GM13976 (cell line): ENCODE measurements around the gene ZNF101.

Experiments used
- DNase-seq: peaks from one replicate; pipeline ENCODE4 v3.0.0; 2012; ENCODE audit warnings: low spot score
- CTCF ChIP-seq: IDR thresholded peaks from 2 replicates; pipeline ENCODE4 v1.5.1; 2012; ENCODE audit warnings: borderline replicate concordance, mild to moderate bottlenecking; ENCODE audit not compliant: insufficient read depth; ENCODE audit errors: extremely low read depth, missing control alignments, control extremely low read depth
- in situ Hi-C: fragments of 300-500 bp; cut with MboI; formaldehyde crosslinking; loops from one replicate; pipeline ENCODE4 v1.12.0; 2022; ENCODE audit warnings: low sequenced_read_pairs, mixed read lengths, inconsistent platforms; ENCODE audit not compliant: unreplicated experiment

The ZNF101 gene

GRCh38 chr19:19645233-19645870 is 23.3 kb upstream of the ZNF101 start:
- no peak for DNase-seq

GRCh38 chr19:19647037-19647835 is 21.4 kb upstream of the ZNF101 start:
- DNase-seq, result no peak
- in situ Hi-C loops, result loop anchor here (25.0 kb wide), 1 partner anchor 285 kb away; no protein-coding TSS in a partner anchor
- TF ChIP-seq CTCF, result no peak

More at GRCh38 chr19:19645233-19645870, 23.3 kb upstream of the ZNF101 start:
- in situ Hi-C loops, result loop anchor here (25.0 kb wide), 1 partner anchor 283 kb away; no protein-coding TSS in a partner anchor
- TF ChIP-seq CTCF, result no peak

GRCh38 chr19:19649155-19649554 is 19.5 kb upstream of the ZNF101 start:
- TF ChIP-seq CTCF, result no peak
- in situ Hi-C loops, result loop anchor here (25.0 kb wide), 1 partner anchor 287 kb away; no protein-coding TSS in a partner anchor
- no peak for DNase-seq

- no peak for TF ChIP-seq CTCF
- in situ Hi-C loops, result loop anchor here (25.0 kb wide), 1 partner anchor 287 kb away; no protein-coding TSS in a partner anchor
- no peak for DNase-seq
Measured at GRCh38 chr19:19649580-19649995, 19.1 kb upstream of the ZNF101 start.

GRCh38 chr19:19650331-19650730 is 18.3 kb upstream of the ZNF101 start:
- no peak for TF ChIP-seq CTCF
- in situ Hi-C loops, result no loop called here
- DNase-seq, result no peak

GRCh38 chr19:19651076-19651475 is 17.6 kb upstream of the ZNF101 start:
- DNase-seq, result no peak
- in situ Hi-C loops, result no loop called here
- TF ChIP-seq CTCF, result no peak
